GM15510 (cell line): ENCODE data around the gene SP3.

Experiments used
- POLR2A ChIP-seq: IDR thresholded peaks from 3 replicates; pipeline ENCODE4 v1.6.1; 2011; ENCODE audit warnings: borderline replicate concordance; ENCODE audit not compliant: insufficient read length; ENCODE audit errors: extremely low read depth

The SP3 gene

GRCh38 chr2:173965372-173966025 is at the start of gene SP3:
Gene SP3, minus strand, starts transcription at chr2:173965373. Its CDS starts 202 bp downstream, at chr2:173965171.
- peak; percentile 72 for TF ChIP-seq POLR2A

- TF ChIP-seq POLR2A, result no peak
Observed at GRCh38 chr2:174014699-174015070, 49.5 kb upstream of the SP3 start.

GRCh38 chr2:174014011-174014698 is 49.0 kb upstream of the SP3 start:
- TF ChIP-seq POLR2A, result no peak

GRCh38 chr2:174013315-174013751 is 48.2 kb upstream of the SP3 start:
- TF ChIP-seq POLR2A, result no peak

- TF ChIP-seq POLR2A, result no peak
Observed at GRCh38 chr2:174012347-174013314, 47.5 kb upstream of the SP3 start.

GRCh38 chr2:174011796-174012195 is 46.6 kb upstream of the SP3 start:
- no peak for TF ChIP-seq POLR2A

- TF ChIP-seq POLR2A, result no peak
Observed at GRCh38 chr2:174011173-174011572, 46.0 kb upstream of the SP3 start.

- TF ChIP-seq POLR2A, result no peak
Observed at GRCh38 chr2:174009488-174010223, 44.5 kb upstream of the SP3 start.

- no peak for TF ChIP-seq POLR2A
Observed at GRCh38 chr2:174008720-174009119, 43.5 kb upstream of the SP3 start.

GRCh38 chr2:174007010-174007409 is 41.8 kb upstream of the SP3 start:
- TF ChIP-seq POLR2A, result no peak

- no peak for TF ChIP-seq POLR2A
Observed at GRCh38 chr2:174005801-174006419, 40.7 kb upstream of the SP3 start.

- no peak for TF ChIP-seq POLR2A
Observed at GRCh38 chr2:174004905-174005605, 39.9 kb upstream of the SP3 start.

- TF ChIP-seq POLR2A, result no peak
Observed at GRCh38 chr2:174003720-174004695, 38.8 kb upstream of the SP3 start.

- no peak for TF ChIP-seq POLR2A
Observed at GRCh38 chr2:174002679-174003078, 37.5 kb upstream of the SP3 start.
